Mesodermal cell (in vitro differentiated cells): Measurements from ENCODE around the gene MTAP.

Source experiments
- H3K27ac ChIP-seq: 2 replicates; pipeline ENCODE4 v1.7.0; 2013; ENCODE audit warnings: mild to moderate bottlenecking, low read depth, low read length, moderate library complexity; ENCODE audit not compliant: severe bottlenecking
- H3K36me3 ChIP-seq: 2 replicates; pipeline ENCODE4 v1.7.1; 2013; ENCODE audit warnings: mild to moderate bottlenecking, low read length, moderate library complexity; ENCODE audit not compliant: control insufficient read depth, insufficient read depth
- H3K4me1 ChIP-seq: one replicate; pipeline ENCODE4 v1.7.1; 2013; ENCODE audit warnings: mild to moderate bottlenecking, low read length; ENCODE audit not compliant: insufficient read depth, control insufficient read depth, poor library complexity, severe bottlenecking
- H3K4me3 ChIP-seq: 2 replicates; pipeline ENCODE4 v1.7.0; 2013; ENCODE audit warnings: low read length, control low read depth, mild to moderate bottlenecking; ENCODE audit not compliant: insufficient read depth, poor library complexity, severe bottlenecking; ENCODE audit errors: extremely low read depth
- H3K9me3 ChIP-seq: 2 replicates; pipeline ENCODE4 v1.7.1; 2013; ENCODE audit warnings: mild to moderate bottlenecking, low read length, moderate library complexity; ENCODE audit not compliant: control insufficient read depth
- WGBS, 2 experiments: methylation state at CpG; one replicate each; pipeline ENCODE4 v1.1.5; 2013; ENCODE audit warnings: missing lambda C conversion rate in 2 of 2; ENCODE audit not compliant: insufficient coverage in 2 of 2; 5-methylcytosine and 5-hydroxymethylcytosine counted together

Gene MTAP

DNA sequence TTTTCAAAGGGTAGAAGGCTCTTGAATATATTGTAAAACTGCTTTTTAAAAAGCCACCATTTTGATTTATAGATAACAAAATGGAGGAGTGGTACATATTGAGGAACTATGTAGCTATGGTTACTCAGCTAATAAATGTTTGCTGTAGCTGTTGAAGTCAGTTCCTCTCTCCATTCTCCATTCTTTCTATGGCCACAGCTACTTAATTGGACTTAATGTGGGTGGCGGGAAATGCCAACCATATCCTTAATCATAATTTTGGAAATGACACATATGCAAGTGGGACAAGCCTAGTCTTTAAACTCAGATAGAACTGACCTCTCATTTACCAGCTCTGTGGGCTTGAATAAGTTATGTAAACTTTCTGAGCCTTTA lies 181.1 kb downstream of the MTAP start:
- WGBS, 2 experiments: no CpG with 5 or more reads among the region's 1 CpG
- Histone ChIP-seq H3K4me1 (no peaks in the 10 kb centered on the region), H3K4me3 (no peak overlapping the region)

DNA sequence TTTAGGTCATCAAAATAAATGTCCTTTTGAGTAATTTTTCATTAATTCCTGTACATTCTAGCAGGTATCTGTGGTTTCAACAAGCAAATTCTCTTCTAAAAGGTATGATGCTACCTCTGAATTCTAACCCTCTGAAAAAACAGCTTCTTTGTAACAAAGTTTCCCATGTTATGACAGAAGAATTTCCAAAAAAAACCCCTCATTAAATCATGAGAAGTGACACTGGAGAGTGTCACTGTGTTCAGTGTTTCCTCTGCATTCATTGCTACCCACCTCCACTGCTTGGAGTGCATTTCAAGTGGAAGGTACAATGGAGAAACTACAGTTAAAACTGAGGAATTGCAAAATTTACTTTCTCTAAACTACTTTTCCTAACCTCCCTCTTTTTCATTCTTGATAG lies 181.7 kb downstream of the MTAP start:
- H3K4me3 ChIP-seq: no peak overlapping the region
- no peaks in the 10 kb centered on the region for H3K4me1 ChIP-seq
- no peak overlapping the region for H3K27ac ChIP-seq
- no peaks in the 10 kb centered on the region for H3K9me3 ChIP-seq
- no peaks in the 10 kb centered on the region for H3K36me3 ChIP-seq

More for the DNA sequence above, 181.1 kb downstream of the MTAP start:
- Histone ChIP-seq H3K27ac (no peak overlapping the region), H3K9me3 (no peaks in the 10 kb centered on the region), H3K36me3 (no peaks in the 10 kb centered on the region)

DNA sequence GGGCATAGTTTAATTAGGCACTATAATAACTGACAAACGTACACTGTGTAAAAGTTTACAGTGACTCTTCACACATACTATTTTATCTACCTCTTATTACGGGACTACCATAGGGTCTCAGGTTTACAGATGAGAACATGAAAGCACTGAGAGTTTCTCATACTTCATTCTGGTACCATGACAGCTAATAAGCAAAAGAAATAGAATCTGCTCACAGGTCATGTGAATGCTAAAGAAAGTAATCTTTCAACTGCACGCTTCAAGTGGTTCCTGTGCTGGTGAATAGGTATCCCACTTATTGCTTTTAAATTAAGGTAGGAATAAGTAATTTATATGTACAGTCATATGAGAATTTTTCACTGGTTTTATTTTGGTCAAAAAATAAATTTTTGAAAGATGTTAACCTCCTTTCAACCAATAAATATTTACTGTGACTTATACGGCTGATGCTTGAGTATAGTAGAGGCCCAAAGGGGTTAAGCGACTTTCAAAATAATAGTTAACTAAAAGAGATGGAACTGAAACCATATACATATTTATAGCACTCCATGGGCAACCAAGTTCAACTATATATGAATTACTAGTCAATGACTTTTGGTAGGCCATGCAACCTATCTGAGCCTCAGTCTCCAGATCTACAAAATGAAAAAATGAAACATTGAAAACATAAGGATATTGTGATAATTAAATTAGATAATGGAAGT lies 183.7 kb downstream of the MTAP start:
- H3K36me3 ChIP-seq: no peaks in the 10 kb centered on the region
- H3K4me3 ChIP-seq: no peak overlapping the region
- H3K9me3 ChIP-seq: no peaks in the 10 kb centered on the region
- 81% methylated on average over 2 of the region's 5 CpGs; no CpG with 5 or more reads in 1 of the 2 experiments for WGBS, 2 experiments
- H3K4me1 ChIP-seq: no peaks in the 10 kb centered on the region
- H3K27ac ChIP-seq: no peak overlapping the region
